OCI-M1 (cell line): Measurements from ENCODE around the gene MORN5.
A peak's percentile ranks its signal among the peaks of the same experiment; 100 is the strongest.

Experiments
- DNase-seq: peaks from one replicate; lab custom pipeline; 2025; lab: John Stamatoyannopoulos, UW

MORN5 gene

DNA sequence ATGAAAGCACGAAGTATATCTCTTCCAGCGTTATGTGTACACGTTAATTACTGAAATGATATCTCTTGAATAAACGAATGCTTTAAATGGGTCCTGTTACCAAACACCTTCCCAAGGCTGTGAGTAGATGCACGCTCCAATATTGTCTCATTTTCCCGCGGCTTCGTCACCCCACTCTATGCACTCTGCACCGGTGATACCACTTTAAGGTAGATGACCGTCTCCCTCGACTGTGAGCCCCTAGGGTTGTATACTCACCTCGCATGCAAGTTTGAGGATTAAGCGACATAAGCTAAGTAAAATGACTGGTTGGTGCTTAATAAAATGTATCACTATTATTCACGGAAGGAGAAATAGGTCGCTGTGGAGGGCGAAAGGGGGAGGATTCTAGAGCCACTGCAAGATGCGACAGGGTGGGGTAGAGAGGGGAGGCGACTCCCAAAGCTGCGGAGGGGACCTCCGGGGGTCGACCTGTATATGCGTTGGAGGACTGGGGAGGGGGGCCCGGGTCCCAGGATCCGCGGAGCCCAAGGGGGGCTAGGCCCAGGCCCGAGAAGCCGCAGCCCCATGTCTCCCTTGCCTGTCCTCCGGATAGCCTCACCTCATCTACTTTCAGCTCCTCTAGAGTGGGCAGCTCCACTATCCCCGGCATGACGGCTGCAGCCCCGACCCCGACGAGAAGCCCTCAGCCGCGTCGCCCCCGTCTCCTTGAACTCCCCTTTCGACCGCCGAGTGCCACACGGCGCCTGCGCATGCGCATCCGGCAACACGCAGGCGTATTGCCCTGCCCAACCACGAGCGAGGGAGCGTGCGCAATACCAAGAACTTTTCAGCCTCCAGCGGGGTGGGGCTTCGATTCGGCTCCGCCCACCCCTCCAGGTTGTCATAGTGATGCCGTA is at the start of gene MORN5, which contains the start of gene NDUFA8:
Gene MORN5 (plus strand): TSS at position 883 of the 899 bp plus-strand sequence. CDS start 65 bp downstream, outside the sequence.
Gene NDUFA8 (minus strand): TSS at position 754 of the 899 bp plus-strand sequence. CDS start 102 bp downstream, at position 652.
- peak; percentile 96 for DNase-seq

- DNase-seq: no peak
These were observed 49.4 kb upstream of the MORN5 start for GRCh38 chr9:122110100-122110833.

DNA sequence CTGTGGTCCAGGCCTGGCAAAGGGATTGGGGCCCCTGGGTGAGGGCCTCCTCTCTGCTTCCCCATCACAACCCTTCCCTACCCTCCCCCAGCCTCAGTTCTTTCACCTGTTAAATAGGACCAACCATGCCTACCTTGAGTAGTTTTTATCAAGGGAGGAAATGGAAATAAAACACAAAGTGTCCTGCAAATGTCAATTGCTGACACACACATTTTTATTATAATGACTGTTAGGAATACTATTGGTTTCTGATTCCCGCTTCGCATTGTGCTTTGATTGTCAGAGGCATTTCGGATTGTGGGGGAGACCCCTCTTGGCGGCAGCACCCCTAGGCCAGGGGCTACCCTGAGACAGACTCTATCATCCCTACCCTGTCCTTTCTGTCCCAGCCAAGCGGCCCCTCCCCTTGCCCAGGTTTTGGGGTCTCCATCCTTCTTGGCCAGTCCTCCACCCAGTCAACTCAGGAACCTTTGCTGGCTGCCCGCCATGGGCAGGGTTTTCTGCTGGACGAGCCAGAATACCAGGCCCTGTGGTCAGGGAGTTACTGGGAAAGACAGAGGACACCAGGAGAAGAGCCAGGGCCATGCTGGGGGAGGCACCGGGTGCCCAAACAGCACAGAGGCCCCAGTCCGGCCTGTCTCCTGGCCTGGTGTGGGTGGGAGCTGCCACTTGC is 48.2 kb upstream of the MORN5 start:
- DNase-seq: no peak

GRCh38 chr9:122112238-122112637 is 47.5 kb upstream of the MORN5 start:
- DNase-seq: no peak

DNA sequence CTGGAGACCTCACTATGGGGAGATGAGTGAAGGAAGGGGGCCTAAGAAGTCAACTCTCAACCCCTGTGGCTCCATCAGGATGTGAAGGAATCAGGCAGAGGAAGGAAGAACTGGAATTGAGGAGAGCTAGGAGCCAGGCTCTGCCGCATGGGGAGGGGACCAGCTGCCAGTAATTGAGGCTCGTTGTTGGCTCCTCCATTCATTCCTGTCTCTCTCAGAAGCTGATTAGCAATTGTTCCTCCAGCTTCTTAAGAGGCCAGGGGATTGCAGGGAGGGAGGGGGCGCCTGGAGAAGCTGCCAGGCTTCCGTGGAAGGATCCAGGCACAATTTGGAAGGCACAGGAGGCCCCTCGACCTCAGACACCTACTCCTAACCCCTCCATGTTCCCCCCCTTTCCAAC is 46.1 kb upstream of the MORN5 start:
- no peak for DNase-seq

- DNase-seq: no peak
These were observed 44.3 kb upstream of the MORN5 start for GRCh38 chr9:122115176-122116035.

DNA sequence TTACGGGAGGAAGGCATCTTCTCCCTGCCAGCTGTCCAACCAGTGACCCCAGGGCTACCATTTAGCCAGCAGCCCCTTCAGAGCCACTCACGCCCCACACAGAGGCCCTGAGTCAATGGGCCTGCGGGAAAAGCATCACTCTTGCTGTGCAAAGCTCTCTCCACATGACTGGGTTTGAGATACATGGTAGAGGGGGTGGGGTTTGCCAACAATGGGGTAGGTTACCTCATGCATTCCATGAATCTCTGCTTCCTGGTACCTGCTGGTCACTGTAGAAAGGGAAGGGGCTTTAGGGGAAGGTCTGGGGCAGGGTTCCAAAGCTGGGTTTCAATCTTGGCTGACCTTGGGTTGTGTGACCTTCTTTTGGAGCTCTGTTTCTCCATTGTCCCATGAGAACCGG is 43.7 kb upstream of the MORN5 start:
- no peak for DNase-seq

DNA sequence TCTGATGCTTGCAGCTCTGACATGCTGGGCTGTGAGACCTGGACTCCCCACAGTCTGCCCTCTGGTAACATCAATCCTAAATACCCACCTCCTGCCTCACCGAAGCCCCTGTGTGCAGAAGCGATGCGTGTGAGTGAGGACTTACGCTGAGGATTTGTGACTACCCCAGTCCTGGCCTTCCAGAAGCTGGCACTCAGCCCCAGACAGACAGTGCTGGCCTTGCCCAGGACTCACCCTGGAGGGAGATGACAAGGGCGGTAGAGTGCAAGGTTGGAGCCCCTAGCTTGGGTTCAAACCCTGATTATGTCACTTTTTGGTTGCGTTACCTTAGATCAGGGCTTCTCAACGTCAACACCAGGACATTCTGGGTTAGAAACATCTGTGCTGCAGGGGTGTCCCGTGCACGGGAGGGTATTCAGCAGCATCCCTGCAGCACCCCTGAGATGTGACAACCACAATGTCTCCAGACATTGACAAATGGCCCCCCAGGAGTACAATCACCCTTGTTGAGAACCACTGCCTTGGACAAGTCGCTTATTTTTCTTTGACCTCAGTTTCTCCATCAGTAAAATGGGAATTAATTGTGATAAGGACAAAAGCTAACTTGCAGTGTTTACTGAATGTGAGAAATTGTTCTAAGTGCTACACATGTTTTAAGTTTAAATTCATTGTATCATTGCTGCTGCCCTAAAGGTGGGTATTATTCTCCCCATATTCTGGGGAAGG is 43.1 kb upstream of the MORN5 start:
- DNase-seq: no peak

GRCh38 chr9:122117241-122117640 is 42.5 kb upstream of the MORN5 start:
- DNase-seq: peak; percentile 7

DNA sequence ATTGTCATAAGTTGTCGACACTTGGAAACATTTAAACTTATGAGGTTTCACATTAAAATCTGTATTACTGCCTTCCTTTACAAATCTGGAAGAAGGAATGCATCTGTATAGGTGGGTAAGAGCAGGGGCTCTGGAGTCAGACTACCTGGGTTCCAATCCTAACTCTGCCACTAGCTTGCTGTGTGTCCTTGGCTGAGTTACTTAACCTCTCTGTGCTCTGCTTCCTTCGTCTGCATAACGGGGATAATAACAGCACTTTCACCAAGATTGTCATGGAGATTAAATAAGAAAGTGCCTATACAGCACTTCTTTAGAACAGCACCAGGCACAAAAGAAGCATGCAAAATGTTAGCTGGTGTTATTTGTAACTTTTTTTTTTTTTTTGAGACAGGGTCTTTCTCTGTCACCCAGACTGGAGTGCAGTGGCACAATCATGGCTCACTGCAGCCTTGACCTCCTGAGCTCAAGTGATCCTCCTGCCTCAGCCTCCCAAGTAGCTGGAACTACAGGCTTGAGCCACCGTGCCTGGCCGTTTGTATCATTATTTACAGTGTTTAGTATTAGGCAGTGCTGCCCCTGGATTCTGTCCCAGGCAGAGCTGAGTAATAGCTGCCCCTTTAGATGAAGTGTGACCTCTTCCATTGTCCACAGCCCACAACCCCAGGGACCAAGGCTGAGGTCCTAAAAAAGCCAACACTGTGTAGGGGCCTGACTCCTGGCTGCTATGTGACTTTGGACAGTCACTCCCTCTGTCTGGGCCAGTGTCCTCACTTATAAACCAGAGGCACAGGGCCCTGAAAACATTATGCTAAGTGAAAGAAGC is 41.2 kb upstream of the MORN5 start:
- no peak for DNase-seq

GRCh38 chr9:122119166-122119521 is 40.6 kb upstream of the MORN5 start:
- DNase-seq: no peak

- DNase-seq: no peak
These were observed 40.0 kb upstream of the MORN5 start for GRCh38 chr9:122119721-122120120.

GRCh38 chr9:122120316-122121071 is 39.2 kb upstream of the MORN5 start:
- no peak for DNase-seq

- no peak for DNase-seq
These were observed 38.3 kb upstream of the MORN5 start for GRCh38 chr9:122121391-122121790.

DNA sequence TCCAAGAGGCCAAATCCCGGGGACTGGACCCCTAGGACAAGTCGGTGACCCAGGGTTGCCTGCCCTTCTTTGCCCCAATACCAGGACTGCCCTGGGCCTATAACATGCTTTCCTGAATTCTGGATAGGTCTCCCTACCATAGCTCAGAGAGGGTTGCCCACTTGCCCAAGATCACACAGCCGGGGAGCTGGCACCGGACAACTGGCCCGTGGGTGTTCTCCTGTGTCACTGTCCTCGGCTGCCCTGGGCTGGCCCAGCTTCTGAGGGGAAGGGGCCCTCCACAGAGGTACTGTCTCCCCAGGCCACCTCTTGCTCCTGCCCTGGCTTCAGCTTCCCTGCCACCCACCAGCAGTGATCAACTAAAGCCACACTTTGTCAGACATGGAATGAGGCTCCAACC is 37.8 kb upstream of the MORN5 start:
- DNase-seq: no peak

GRCh38 chr9:122122468-122122867 is 37.2 kb upstream of the MORN5 start:
- no peak for DNase-seq

- peak; percentile 90 for DNase-seq
These were observed 36.6 kb upstream of the MORN5 start for GRCh38 chr9:122122903-122123632.

- no peak for DNase-seq
These were observed 35.7 kb upstream of the MORN5 start for GRCh38 chr9:122124048-122124447.

GRCh38 chr9:122124528-122124927 is 35.2 kb upstream of the MORN5 start:
- no peak for DNase-seq
